GM21390 (cell line): ENCODE results near the gene GBGT1.
A peak's percentile ranks its signal among the peaks of the same experiment; 100 is the strongest.

Experiments used
- ATAC-seq: cut with Tn5 transposase; IDR thresholded peaks from one replicate; pipeline ENCODE4 v1.9.1; 2021; ENCODE audit not compliant: unreplicated experiment

GBGT1 gene

GRCh38 chr9:133144904-133145851 is 18.5 kb downstream of the GBGT1 start:
- ATAC-seq, result no peak

DNA sequence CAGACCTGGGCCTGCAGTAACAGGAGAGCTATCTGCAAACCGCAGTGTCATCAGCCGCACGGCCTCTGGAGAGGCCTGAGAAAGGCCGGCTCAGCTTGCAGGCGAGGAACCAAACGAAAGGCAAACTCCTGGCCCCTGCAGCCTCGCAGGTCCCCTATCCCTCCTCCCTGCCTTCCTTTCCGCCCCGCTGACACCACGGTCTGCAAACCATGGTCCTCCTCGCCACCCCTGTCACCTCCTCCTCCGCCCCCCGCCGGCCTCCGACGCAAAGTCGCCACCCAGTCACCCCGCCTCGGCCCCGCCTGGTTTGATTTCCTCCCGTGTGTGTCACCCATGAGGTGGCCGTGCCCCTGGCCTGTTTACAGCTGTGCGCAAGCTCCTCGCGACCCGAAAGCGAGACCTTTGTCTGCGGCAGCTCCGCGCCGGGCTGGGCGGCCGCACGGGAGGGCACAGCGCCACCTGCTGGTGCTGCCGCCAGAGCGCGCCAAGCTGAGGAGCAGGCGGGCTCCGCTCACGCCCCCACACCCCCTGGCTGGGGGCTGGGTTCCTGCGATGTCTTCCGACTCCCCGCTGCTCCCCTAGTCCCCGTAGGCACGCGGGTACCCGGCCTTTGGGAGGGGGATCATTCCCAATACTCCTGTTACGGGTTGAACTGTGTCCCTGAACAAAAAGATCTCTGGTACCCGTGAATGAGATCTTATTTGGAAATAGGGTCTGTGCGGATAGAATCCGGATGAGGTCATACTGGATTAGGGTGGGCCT is 19.4 kb downstream of the GBGT1 start:
- ATAC-seq, result peak; percentile 63

- no peak for ATAC-seq
Observed at GRCh38 chr9:133143639-133144141, 20.0 kb downstream of the GBGT1 start.

GRCh38 chr9:133142684-133143622 is 20.8 kb downstream of the GBGT1 start:
- no peak for ATAC-seq

DNA sequence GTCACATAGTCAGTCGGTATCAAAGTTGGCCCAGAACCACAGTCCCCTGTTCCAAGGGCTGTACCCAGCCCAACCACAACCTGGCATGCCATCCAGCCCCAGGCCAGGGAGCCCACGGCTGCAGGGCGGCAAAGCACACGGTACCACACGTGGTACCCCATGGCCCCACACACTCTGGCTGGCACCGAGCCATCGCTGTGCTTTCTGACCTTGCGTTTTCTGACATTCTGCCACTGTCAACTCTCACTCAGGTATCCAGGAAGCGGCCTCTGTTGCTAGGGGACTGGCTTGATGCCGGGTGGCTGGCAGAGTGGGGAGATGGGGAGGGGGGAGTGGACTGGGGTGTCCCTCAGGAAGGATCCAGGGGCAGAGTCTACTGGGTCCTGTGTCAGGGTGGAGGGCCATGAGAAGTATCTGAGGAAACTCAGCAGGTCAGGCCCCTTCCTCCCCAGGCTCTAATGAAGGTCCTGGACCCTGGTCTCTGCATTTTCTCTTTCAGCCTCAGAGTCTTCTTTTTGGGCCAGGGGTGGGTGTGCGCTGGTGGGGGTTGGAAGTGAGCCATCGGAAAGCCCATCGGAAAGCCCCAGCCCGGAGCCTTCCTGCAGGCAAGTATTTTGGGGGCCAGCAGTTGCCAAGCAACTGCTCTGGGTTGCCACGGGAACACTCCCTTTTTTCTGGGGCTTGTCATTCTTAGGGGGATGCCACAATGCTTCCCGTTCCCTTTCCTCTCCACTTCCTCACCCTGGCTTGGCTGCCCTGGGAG is 21.7 kb downstream of the GBGT1 start:
- no peak for ATAC-seq

GRCh38 chr9:133140606-133141005 is 23.1 kb downstream of the GBGT1 start:
- ATAC-seq, result no peak

GRCh38 chr9:133140174-133140505 is 23.6 kb downstream of the GBGT1 start:
- ATAC-seq, result no peak

DNA sequence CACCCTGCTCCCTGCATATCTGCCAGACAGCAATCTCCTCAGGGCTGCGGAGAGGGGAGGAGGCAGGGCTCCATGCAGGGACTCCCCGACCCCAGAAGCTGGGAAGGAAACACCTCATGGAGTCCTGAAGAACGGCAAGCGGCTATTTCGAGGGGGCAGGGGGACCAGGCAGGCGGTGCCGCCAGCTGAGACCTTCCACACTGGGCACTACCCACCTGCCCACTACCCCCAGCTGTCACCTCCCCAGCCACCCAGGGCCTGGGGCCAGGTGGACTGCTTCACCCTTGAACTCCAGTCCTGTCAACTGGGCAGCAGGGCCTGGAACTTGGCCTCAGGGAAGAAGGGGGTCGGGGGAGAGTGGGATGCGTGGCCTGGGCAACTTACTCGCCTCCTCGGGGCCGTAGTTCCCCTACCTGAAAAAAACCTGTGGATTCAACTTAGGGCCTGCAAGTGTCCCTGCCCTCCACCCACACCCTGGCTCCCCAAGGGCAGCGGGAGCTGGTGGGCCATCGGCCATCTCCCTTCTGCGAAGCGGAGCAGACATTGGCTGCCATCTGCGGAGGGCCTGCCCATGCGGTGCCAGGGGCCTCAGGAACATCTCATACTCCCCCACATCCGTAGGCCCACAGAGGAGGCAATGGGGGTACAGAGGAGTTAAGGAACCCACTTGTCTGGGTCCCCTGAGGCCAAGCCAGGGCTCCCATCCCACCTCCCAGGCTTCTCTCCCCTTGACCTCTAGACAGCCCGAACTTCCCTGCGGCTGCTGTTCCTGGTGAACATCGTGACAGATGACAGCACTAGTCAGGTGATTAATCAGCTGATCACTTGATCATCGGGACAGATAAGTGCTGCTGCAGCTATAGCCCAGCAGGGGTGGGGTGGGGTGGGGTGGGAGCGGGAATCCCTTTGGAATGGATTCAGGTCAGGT is 24.2 kb downstream of the GBGT1 start:
- ATAC-seq, result no peak

- no peak for ATAC-seq
Observed at GRCh38 chr9:133137451-133138231, 26.1 kb downstream of the GBGT1 start.

GRCh38 chr9:133135146-133135745 is 28.5 kb downstream of the GBGT1 start:
- ATAC-seq, result no peak

DNA sequence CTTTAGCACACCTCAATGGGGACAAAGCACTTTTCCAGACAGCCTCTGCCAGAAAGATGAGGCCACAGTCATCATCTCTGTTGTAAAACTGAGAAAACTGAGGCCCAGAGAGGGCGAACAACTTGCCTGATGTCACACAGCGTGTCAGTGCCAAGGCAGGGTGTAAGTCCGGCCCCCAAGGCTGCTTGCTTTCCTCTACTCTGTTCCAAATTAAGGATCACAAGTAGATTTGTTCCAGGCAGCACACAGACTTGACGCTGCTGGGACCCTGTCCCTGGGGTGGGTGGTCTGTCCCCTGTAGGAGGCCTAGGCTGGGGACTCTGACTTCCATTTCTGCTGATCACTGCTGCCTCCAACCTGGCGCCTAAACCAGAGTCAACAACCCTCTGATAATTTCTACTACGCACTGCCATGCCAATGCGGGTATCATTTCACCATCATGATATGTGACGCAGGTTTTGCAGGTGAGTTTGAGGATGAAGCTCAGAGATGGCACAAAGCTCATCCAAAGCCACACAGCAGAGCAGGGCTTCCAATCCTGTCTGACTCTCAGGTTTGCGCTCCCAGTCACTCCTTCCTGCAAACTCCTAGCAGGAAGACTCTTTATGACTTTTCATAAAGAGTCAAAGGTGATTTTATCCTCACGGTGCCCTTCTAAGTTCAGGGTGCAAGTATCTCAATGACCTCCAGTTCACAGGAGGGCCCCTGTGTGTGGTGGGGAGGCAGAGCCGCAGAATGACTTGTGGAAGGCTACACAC is 29.1 kb downstream of the GBGT1 start:
- no peak for ATAC-seq

- peak; percentile 80 for ATAC-seq
Observed at GRCh38 chr9:133133681-133134387, 29.9 kb downstream of the GBGT1 start.

DNA sequence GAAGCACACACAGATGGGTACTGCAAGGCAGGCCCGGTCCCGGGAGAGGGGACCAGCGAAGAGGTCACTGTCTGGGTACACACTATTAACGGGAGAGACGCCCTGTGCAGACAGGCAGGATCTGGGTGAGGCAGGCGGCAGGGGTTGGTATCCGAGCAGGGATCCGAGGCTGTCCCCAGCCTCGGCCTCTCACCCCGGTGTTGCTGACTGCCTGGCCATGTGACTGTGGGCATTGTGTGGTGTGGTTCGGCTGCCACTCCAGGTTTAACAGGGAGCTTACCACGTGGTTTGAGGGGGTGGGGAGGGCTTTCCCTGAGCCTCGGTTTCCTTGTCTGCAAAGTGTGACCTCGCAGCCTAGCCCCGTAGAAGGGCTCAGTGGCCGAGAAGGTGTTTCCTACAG is 31.5 kb downstream of the GBGT1 start:
- ATAC-seq, result no peak

DNA sequence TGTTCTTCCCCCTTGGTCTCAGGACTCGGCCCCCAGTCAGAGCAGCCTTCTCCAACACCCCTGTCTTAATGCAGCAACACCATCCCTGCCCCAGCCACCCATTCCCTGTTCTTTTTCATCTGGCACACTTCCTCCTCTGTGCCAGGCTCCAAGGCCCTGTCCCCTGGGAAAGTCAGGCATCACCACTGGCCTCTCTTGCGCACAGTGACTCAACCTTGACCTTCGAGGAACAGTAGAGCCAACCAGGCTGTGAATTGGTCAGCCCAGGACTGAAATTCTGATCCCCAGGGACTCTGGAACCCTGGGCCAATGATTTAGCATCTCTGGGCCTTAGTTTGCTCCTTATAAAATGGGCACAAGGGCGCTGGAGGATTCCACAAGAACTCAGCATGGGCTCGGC is 32.2 kb downstream of the GBGT1 start:
- no peak for ATAC-seq

DNA sequence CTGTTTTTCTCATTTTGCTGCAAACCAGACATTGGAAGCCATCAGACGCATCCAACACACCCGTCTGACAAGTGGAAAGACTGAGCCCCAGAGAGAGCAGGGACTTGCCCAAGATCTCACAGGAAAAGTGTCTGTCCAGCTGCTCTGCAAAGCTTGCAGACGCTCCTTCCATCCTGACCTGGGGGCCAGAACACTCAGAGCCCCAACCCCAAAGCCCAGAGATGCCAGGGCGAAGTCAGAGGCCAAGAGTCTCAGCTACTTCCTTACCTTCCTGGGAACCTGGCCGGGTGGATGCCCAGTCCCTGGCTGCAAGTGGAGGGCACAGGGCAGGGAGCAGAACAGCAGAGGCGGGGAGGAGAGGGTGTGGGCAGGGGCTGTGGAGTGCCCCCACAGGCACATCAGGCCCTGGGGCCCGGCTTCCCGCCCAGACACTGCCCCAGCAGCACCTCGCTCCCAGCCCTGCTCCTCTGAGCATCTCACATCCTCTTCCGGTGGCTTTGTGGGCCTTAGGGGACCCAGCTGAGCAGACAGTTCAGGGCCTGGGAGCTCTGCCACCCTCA is 32.9 kb downstream of the GBGT1 start:
- no peak for ATAC-seq
